Activated CD8-positive, alpha-beta memory T cell treated with anti-CD3 and anti-CD28 coated beads for 36 hours (primary cell): ENCODE data around the gene LIN54. TPM values are rescaled to one million over a fixed set of nuclear protein-coding genes. Genes with fewer than 3 reads are reported as not detected.

Source experiments
- CTCF ChIA-PET: fragments of 350-600 bp; sonication (Branson Sonifier 250); formaldehyde crosslinking; loops from one replicate; lab custom pipeline; 2021; ENCODE audit warnings: antibody characterized with exemption; lab: Charles Lee
- POLR2A ChIA-PET: fragments of 350-600 bp; sonication (Branson Sonifier 250); formaldehyde crosslinking; loops from one replicate; lab custom pipeline; 2021; ENCODE audit warnings: antibody characterized with exemption; lab: Charles Lee
- total RNA-seq, 2 experiments: library from RNA; stranded (reverse); gene quantifications; one replicate each; pipeline ENCODE4 v1.2.3, GENCODE V29; 2021

LIN54 gene
- total RNA-seq, 2 experiments from 2014 or later: 24.1 to 24.7 TPM

DNA sequence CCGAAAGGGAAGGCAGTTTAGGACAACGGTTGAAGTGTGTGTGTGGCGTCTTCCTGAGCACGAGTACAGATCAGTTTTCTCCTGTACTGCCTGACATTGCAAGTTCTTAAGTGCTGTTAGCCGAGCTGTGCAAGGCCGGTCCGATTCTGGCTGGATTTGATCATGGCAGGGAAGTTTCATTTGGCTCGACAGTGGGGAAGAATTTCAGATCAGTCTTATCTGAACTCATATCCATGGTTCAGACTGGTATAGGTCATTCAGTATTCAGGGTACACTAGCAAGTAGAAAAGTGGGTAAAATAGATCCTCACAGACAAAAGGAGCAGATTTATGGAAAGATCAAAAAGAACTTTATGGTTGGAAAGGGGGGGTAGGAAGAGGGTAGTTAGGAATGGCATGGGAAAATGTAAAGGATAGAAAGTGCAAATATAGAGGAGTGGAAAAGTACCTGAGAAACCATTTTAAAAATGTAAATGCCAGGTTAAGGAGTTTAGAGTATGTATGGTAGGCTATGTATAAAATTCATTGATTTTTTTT lies 109.4 kb downstream of the LIN54 start:
- ChIA-PET CTCF (interaction anchor here (0.9 kb wide), 1 partner anchor 9 kb away, joined by 3 read pairs; no protein-coding TSS in a partner anchor), POLR2A (interaction anchor here (2.1 to 2.3 kb wide), 2 partner anchors 102 to 112 kb away, joined by 5 to 7 read pairs; partner anchors contain the start of gene SCD5)

- ChIA-PET CTCF (interaction anchor here (0.9 to 1.5 kb wide), 4 partner anchors 9 to 139 kb away, joined by 3 to 5 read pairs (median 4); partner anchors contain the start of gene COPS4), POLR2A (interaction anchor here (1.2 to 2.3 kb wide), 5 partner anchors 37 to 208 kb away, joined by 4 to 9 read pairs (median 5); partner anchors contain the start of genes LIN54 and SCD5)
Measured at GRCh38 chr4:82900411-82901182, 110.0 kb downstream of the LIN54 start, which contains the start of gene THAP9. THAP9 (plus strand) TSS chr4:82900735; CDS start chr4:82900803, 68 bp downstream.

DNA sequence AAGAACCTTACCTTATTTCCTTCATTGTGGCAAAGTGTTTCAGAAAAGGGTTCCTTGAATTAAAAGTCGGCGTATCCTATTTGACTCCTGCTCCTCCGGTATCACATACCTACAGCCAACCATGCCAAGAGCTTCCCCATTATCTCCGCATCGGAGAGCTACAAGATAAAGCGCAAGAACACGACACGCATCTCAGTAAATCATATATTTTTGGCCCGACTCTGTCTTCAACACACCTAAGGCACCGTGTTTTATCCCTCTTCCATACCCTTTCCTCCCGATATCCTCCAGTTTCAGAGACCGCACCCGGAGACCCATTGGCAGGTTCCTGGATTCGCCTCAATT lies 110.6 kb downstream of the LIN54 start:
- POLR2A ChIA-PET: interaction anchor here (0.5 to 2.3 kb wide), 6 partner anchors 36 to 209 kb away, joined by 4 to 9 read pairs (median 4); partner anchors contain the start of genes LIN54 and SCD5
- CTCF ChIA-PET: interaction anchor here (0.9 to 1.5 kb wide), 4 partner anchors 8 to 139 kb away, joined by 3 to 5 read pairs (median 4); partner anchors contain the start of gene COPS4

DNA sequence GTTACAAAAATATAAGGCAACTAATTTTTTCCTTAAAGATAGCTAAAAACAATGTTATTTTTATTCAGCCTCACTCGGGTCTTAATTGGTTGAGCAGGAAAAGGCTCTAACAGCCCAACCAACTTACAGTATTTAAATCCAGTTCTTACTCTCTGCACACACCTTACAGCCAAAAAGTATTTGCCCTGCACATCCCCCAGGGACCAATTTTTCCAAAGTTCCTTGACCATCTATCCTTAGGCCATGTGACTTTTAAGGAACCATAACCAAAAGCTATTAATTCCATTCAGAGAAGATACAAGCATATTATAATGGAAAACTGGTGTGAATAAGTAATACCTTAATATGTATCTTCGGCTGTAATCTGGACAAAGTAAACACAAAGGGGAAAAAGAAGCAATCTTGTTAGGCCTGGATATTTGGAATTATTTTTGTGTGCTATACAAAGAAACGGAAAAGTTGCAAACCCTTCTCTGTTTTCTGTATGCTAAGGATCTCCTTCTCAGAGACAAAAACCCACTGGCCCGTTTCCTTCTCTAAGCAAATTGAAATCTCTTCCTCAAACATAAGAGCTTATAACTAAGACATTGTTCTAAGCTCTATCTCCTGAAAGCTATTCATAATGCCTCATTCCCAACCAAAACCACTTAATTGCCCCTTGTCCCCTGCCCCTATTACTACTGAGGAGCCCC lies 111.1 kb downstream of the LIN54 start:
- POLR2A ChIA-PET: interaction anchor here (0.5 to 2.3 kb wide), 6 partner anchors 36 to 209 kb away, joined by 4 to 9 read pairs (median 4); partner anchors contain the start of genes LIN54 and SCD5

DNA sequence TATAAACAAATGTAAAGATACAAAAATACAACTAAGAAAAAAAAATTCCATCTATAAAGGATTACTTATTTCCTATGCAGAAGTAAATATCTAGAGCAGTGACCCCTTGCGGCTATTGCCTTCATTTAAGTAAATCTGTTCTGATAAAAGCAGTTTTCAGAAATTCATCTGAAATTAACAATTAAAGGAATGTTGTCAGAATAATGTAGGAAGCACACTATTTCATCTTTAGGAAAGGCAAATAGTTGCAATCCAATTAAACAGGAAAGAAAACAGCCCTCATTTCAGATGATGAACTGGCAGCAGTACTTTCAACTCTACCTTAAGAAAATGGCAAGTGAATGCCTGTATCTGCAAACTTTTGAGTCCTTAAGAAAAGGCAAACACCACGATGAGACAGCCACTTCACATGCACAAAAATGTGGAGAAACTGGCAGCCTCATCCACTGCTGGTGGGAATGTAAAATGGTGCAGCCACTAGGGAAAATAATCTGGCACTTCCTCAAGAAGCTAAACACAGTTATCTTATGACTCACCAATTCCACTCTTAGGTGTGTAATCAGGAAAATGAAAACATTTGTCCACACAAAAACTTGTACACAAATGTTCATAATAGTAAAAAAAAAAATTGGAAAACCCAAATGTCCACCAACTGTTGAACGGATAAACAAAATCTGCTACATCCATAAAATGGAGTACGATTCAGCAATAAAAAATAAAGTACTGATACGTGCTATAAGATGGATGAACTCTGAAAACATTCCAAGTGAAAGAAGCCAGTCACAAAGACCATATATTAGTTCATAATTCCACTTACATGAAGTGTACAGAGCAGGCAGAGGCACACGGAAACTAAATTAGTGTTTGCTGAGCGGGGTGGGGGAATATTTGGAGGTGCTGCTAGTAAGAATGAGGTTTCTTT lies 112.0 kb downstream of the LIN54 start:
- ChIA-PET POLR2A (interaction anchor here (1.6 to 2.3 kb wide), 3 partner anchors 100 to 115 kb away, joined by 5 to 9 read pairs (median 7); partner anchors contain the start of genes LIN54 and SCD5), CTCF (no interaction called here)

More for the DNA sequence above, 111.1 kb downstream of the LIN54 start:
- CTCF ChIA-PET: interaction anchor here (1.1 to 1.5 kb wide), 3 partner anchors 110 to 140 kb away, joined by 3 to 5 read pairs (median 5); partner anchors contain the start of gene COPS4

GRCh38 chr4:82896755-82897154 lies 113.9 kb downstream of the LIN54 start:
- ChIA-PET POLR2A (no interaction called here), CTCF (no interaction called here)

DNA sequence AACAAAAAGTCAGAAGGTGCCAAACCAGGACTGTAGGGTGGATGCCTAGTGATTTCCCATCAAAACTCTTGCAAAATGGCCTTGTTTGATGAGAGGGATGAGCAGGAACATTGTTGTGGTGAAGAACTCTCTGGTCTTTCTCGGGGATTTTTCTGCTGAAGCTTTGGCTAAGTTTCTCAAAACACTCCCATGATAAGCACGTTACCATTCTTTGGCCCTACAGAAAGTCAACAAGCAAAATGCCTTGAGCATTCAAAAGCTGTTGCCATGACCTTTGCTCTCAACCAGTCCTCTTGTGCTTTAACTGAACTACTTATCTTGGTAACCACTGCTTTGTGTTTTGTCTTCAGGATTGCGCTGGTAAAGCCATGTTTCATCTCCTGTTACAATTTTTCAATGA lies 116.7 kb downstream of the LIN54 start:
- ChIA-PET POLR2A (no interaction called here), CTCF (no interaction called here)

- CTCF ChIA-PET: interaction anchor here (0.9 to 1.0 kb wide), 2 partner anchors 8 to 13 kb away, joined by 3 to 4 read pairs; partner anchors contain the start of gene THAP9
- POLR2A ChIA-PET: no interaction called here
Measured at GRCh38 chr4:82892467-82892802, 118.2 kb downstream of the LIN54 start.

DNA sequence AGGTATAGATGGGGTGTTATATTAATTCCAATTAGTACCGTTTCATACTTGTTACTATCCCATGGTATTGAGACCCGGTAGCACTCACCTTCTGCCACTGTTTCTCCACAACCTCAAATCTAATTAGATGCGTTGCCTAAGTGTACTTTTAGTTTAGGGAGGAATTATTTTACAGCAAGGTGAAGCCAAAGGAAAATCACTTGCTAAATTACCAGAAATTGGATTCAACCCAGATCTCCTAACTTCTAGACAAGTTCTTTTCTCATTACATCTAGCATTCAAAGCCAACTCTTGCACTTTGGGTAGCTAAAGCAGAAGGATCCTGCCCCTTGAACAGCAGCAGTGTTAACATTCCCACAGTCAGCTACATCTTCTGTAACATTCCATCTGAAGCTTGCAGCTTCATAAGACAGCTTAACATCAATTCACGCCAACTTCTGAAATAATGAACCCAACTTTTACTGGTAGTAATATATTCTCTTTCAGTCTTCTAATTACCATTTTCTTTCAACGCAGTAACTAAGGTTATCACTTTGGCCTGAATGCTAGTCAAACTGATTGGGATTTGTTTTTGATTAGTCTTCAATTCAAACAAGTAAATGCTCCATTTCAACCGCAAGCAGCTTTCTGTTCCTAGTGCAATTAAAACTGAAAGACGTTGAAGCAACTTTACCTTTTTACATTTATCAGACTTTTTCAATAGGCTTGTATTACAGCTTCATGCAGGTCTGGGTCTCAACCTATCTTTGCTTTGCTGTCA lies 118.7 kb downstream of the LIN54 start:
- CTCF ChIA-PET: interaction anchor here (0.9 to 1.0 kb wide), 2 partner anchors 9 to 13 kb away, joined by 3 to 4 read pairs; partner anchors contain the start of gene THAP9
- POLR2A ChIA-PET: no interaction called here

GRCh38 chr4:82890901-82891706 lies 119.5 kb downstream of the LIN54 start, which contains the start of gene SEC31A:
SEC31A (minus strand) TSS chr4:82891153; CDS start chr4:82881936, 9,217 bp downstream.
- CTCF ChIA-PET: interaction anchor here (1.0 kb wide), 1 partner anchor 9 kb away, joined by 3 read pairs; the partner anchor contains the start of gene THAP9
- POLR2A ChIA-PET: interaction anchor here (0.6 kb wide), 1 partner anchor 462 kb away, joined by 4 read pairs; no protein-coding TSS in a partner anchor

DNA sequence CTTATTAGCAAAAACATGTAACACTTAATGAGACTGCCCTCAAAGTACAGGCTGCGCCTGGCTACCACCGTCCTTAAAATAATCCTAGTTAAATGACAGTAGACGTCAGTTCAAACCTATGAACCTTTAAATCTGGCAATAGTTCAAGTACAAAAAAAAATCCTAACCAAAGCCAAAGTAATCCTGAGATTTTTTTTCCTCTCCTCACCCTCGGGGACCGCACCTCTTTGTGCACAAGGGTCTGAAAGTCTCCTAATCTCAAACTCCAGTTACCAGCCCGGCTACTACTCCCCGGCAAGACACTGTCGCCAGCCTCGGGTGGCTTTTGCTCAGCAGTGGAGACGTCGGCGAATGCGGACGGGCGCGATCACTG lies 120.1 kb downstream of the LIN54 start:
- POLR2A ChIA-PET: interaction anchor here (0.6 kb wide), 1 partner anchor 461 kb away, joined by 4 read pairs; no protein-coding TSS in a partner anchor
- CTCF ChIA-PET: no interaction called here

GRCh38 chr4:82889287-82889686 lies 121.3 kb downstream of the LIN54 start:
- ChIA-PET POLR2A (interaction anchor here (0.9 kb wide), 1 partner anchor 90 kb away, joined by 6 read pairs; the partner anchor contains the start of gene SCD5), CTCF (interaction anchor here (1.4 kb wide), 1 partner anchor 395 kb away, joined by 4 read pairs; the partner anchor contains the start of gene COQ2)

- CTCF ChIA-PET: interaction anchor here (0.5 to 0.9 kb wide), 2 partner anchors 14 to 19 kb away, joined by 3 to 4 read pairs; no protein-coding TSS in a partner anchor
Measured at GRCh38 chr4:82886147-82886942, 124.3 kb downstream of the LIN54 start.

DNA sequence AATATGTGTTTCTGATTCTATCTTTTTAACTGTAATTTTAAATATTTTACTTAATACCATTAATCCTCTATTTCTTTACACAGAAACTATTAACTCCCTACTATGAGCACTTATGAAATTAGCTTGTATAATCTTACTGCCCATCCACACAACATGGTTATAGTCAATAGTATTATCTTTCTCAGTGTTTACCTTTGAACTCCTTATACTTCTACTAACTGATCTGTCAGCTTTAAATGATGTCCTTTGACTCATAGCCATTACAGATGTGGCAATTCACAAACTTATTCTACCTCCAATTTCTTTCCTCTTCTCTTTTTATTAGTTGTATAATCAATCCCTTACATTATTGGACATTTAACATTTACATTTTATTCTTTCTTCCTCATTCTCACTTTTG lies 125.2 kb downstream of the LIN54 start:
- POLR2A ChIA-PET: no interaction called here
- CTCF ChIA-PET: no interaction called here

More at GRCh38 chr4:82886147-82886942, 124.3 kb downstream of the LIN54 start:
- POLR2A ChIA-PET: no interaction called here
